Aorta (tissue), 5 donors: ENCODE measurements around the gene UTP25. TPM values are rescaled to one million over a fixed set of nuclear protein-coding genes. Genes with fewer than 3 reads are reported as not detected.
"Not testable (repeated sequence)": the region's sequence is repeated elsewhere in the genome, so short reads cannot be mapped to it uniquely, and the experiment has no call there.

ENCODE experiments used
- ATAC-seq: fragments of 200-7000 bp; cut with Tn5 transposase; one replicate; pipeline ENCODE4 v1.9.1; 2022; ENCODE audit warnings: moderate library complexity; ENCODE audit not compliant: low FRiP score
- DNase-seq, 2 donors: peaks; one replicate each; pipeline ENCODE4 v3.0.0-alpha.2; 2020
- H3K27ac ChIP-seq, 2 donors: one replicate each; pipeline ENCODE4 v1.5.1; 2013; ENCODE audit warnings: low read length in 2 of 2, mild to moderate bottlenecking in 2 of 2, moderate library complexity in 2 of 2, control low read depth in 1 of 2, inconsistent platforms in 1 of 2, low read depth in 1 of 2
- H3K27me3 ChIP-seq, 2 donors: one replicate each; pipeline ENCODE4 v1.6.1; 2013; ENCODE audit warnings: control low read depth in 1 of 2, low read length in 1 of 2, mild to moderate bottlenecking in 1 of 2, moderate library complexity in 1 of 2; ENCODE audit not compliant: insufficient read depth in 2 of 2, control insufficient read depth in 1 of 2
- H3K36me3 ChIP-seq, 2 donors: one replicate each; pipeline ENCODE4 v1.6.1; 2013; ENCODE audit warnings: control low read depth in 1 of 2, low read length in 1 of 2, mild to moderate bottlenecking in 1 of 2; ENCODE audit not compliant: insufficient read depth in 2 of 2, control insufficient read depth in 1 of 2
- H3K4me1 ChIP-seq, 2 donors: one replicate each; pipeline ENCODE4 v1.6.1; 2013; ENCODE audit warnings: low read length in 2 of 2, control low read depth in 1 of 2, mild to moderate bottlenecking in 1 of 2, moderate library complexity in 1 of 2; ENCODE audit not compliant: insufficient read depth in 2 of 2, control insufficient read depth in 1 of 2
- H3K4me3 ChIP-seq, 2 donors: one replicate each; pipeline ENCODE4 v1.5.1; 2013; ENCODE audit warnings: low read length in 2 of 2, control low read depth in 1 of 2, mild to moderate bottlenecking in 1 of 2
- H3K9me3 ChIP-seq: one replicate; pipeline ENCODE4 v1.6.1; 2013; ENCODE audit warnings: mild to moderate bottlenecking, low read length; ENCODE audit not compliant: control insufficient read depth
- WGBS, 2 donors: extraction: QIAGEN DNeasy Blood & Tissue Kit; methylation state at CpG; one replicate each; pipeline ENCODE4 v1.1.7; 2013; 5-methylcytosine and 5-hydroxymethylcytosine counted together
- intact Hi-C, 2 donors: fragments of 100-400 bp; cut with DNase I; formaldehyde crosslinking; loops; one replicate each; pipeline versions ENCODE4 v1.14.2 to v1.15.0; 2022
- polyA plus RNA-seq, 2 donors: library from polyadenylated mRNA; stranded (reverse); fragments of 200-250 nt; gene quantifications; one replicate each; pipeline ENCODE4 v1.2.3, GENCODE V29; 2013
- total RNA-seq, 2 donors: library from RNA; stranded (reverse); fragmentation: NEBNext Ultra II Directional; extraction: Animal tissue kit (Norgen Biotek cat#: 25700); gene quantifications; one replicate each; pipeline ENCODE4 v1.2.1, GENCODE V29; 2021
- donor health status: healthy with polysubstance abuse.
- donor health status: Bipolar disorder and iron deficiency.
- donor health status: DM: no; HTN: no; CAD: no.
- donor health status: DM: no; HTN: no; CAD: no.
- donor health status: DM: yes; HTN: yes; CAD: no.

The UTP25 gene
- total and polyA plus RNA-seq, 4 donors = 0.50 to 8.1 (median 5.1) TPM

GRCh38 chr1:209889077-209889418, 61.3 kb downstream of the UTP25 start:
- Histone ChIP-seq H3K36me3 (no peaks in the 10 kb centered on the region), H3K27me3 (no peaks in the 10 kb centered on the region), H3K4me3 (no peak overlapping the region), H3K9me3 (peaks cover 3% of the 10 kb centered on the region), H3K4me1 (no peaks in the 10 kb centered on the region), H3K27ac (no peak overlapping the region)
- no peak for DNase-seq
- intact Hi-C loops = no loop called here
- no peak for ATAC-seq
- WGBS, 2 donors = 86 to 90% methylated on average over 30 to 35 of the region's 35 CpGs

- no peak for ATAC-seq
- Histone ChIP-seq H3K36me3 (no peaks in the 10 kb centered on the region), H3K27ac (no peak overlapping the region), H3K27me3 (no peaks in the 10 kb centered on the region), H3K4me1 (no peaks in the 10 kb centered on the region), H3K9me3 (peaks cover 3% of the 10 kb centered on the region), H3K4me3 (no peak overlapping the region)
- intact Hi-C loops = no loop called here
- WGBS, 2 donors = 54% methylated on average over 3 of the region's 3 CpGs
- no peak for DNase-seq
Observed at GRCh38 chr1:209890641-209891330, 63.0 kb downstream of the UTP25 start.

DNA sequence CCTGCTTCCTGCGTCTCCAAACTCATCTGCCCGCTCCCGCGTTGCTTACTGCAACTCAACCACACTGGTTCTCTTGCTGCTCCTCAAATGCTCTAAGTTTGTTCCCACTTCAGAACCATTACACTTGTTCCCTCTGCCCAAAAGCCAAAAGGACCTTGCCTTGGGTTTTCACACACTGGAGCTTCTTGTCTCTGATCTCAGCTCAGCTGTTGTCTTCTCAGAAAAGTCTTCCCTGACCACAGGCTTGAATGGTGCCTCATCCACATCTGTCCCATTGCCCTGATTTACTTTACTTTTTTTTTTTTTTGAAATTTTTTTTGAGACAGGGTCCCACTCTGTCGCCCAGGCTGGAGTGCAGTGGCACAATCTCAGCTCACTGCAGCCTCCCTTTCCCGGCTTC, 66.0 kb downstream of the UTP25 start:
- H3K4me1 ChIP-seq = no peaks in the 10 kb centered on the region
- H3K36me3 ChIP-seq = no peaks in the 10 kb centered on the region
- H3K27me3 ChIP-seq = no peaks in the 10 kb centered on the region
- peaks cover 3% of the 10 kb centered on the region for H3K9me3 ChIP-seq
- intact Hi-C loops = no loop called here
- ATAC-seq (no peak), DNase-seq (no peak)
- no peak overlapping the region for H3K27ac ChIP-seq
- H3K4me3 ChIP-seq = no peak overlapping the region
- 85 to 88% methylated on average over 6 of the region's 6 CpGs for WGBS, 2 donors

DNA sequence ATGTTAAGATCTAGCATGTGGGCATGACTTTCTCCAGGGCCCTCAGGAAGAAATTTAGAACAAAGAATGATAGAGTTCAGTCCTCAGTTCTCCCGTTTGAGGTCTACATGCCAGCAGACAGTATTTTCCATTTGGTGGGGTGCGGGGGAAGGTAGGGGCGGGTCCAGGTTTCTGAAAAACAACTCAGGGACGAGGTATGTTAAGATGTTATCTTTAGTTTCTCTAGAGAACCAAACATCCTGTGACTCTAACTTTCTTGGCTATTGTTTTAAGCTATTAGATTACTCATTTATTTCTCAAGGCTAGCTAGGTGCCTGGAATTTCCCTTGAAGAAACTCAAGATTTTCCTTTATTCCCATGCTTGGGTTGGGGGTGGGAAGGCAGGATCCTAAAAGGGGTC, 67.9 kb downstream of the UTP25 start:
- ATAC-seq (no peak), DNase-seq (no peak)
- no peaks in the 10 kb centered on the region for H3K4me1 ChIP-seq
- intact Hi-C loops = no loop called here
- H3K36me3 ChIP-seq = no peaks in the 10 kb centered on the region
- H3K27ac ChIP-seq = no peak overlapping the region
- WGBS, 2 donors = 47 to 52% methylated on average over 4 of the region's 4 CpGs
- H3K27me3 ChIP-seq = no peaks in the 10 kb centered on the region
- H3K9me3 ChIP-seq = peaks cover 3% of the 10 kb centered on the region
- no peak overlapping the region for H3K4me3 ChIP-seq

DNA sequence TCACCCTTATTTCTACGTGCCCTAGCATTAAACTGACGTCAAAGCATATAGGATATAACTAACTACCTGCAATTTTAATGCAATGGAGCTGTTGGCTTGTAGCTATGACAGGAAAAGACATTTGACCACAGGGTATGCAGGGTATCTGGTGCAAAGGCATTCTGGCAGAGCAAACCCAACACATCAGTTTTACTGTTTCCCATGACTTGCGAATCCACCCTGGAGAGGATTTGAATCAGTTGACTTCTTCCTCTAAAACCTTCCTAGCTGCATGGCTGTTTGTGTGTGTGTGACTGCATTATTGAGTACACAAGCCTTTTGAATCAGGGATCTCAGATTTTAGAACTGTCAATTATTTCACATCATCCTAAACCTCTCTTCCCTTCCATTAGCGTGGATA, 68.6 kb downstream of the UTP25 start:
- H3K27me3 ChIP-seq = no peaks in the 10 kb centered on the region
- no peaks in the 10 kb centered on the region for H3K4me1 ChIP-seq
- H3K4me3 ChIP-seq = no peak overlapping the region
- no peak for ATAC-seq
- WGBS, 2 donors = 87% methylated on average over 4 of the region's 4 CpGs
- no peaks in the 10 kb centered on the region for H3K36me3 ChIP-seq
- peaks cover 3% of the 10 kb centered on the region for H3K9me3 ChIP-seq
- intact Hi-C loops = no loop called here
- DNase-seq = no peak
- no peak overlapping the region for H3K27ac ChIP-seq

- H3K27ac ChIP-seq, H3K4me1 ChIP-seq, H3K4me3 ChIP-seq, H3K36me3 ChIP-seq, H3K9me3 ChIP-seq, ATAC-seq, intact Hi-C loops, DNase-seq, H3K27me3 ChIP-seq: not testable (repeated sequence)
- WGBS, 2 donors = 77 to 80% methylated on average over 6 of the region's 6 CpGs
Observed at GRCh38 chr1:209898271-209898670, 70.5 kb downstream of the UTP25 start.

- H3K27me3 ChIP-seq, H3K27ac ChIP-seq, H3K9me3 ChIP-seq, H3K4me1 ChIP-seq, intact Hi-C loops, H3K4me3 ChIP-seq, ATAC-seq, H3K36me3 ChIP-seq, DNase-seq: not testable (repeated sequence)
- 93 to 96% methylated on average over 19 to 21 of the region's 21 CpGs for WGBS, 2 donors
Observed at GRCh38 chr1:209898851-209899250, 71.1 kb downstream of the UTP25 start.

GRCh38 chr1:209899948-209900347, 72.2 kb downstream of the UTP25 start:
- no peaks in the 10 kb centered on the region for H3K4me1 ChIP-seq
- no peak for ATAC-seq
- no peaks in the 10 kb centered on the region for H3K9me3 ChIP-seq
- H3K27me3 ChIP-seq = no peaks in the 10 kb centered on the region
- WGBS, 2 donors = 53 to 55% methylated on average over 3 of the region's 3 CpGs
- H3K27ac ChIP-seq = no peak overlapping the region
- no peak overlapping the region for H3K4me3 ChIP-seq
- no peaks in the 10 kb centered on the region for H3K36me3 ChIP-seq
- intact Hi-C loops = no loop called here
- no peak for DNase-seq

- ATAC-seq (no peak), DNase-seq (no peak)
- WGBS, 2 donors = 85 to 93% methylated on average over 1 of the region's 1 CpG
- no peak overlapping the region for H3K27ac ChIP-seq
- H3K4me3 ChIP-seq = no peak overlapping the region
- H3K4me1 ChIP-seq = no peaks in the 10 kb centered on the region
- no peaks in the 10 kb centered on the region for H3K27me3 ChIP-seq
- H3K36me3 ChIP-seq = no peaks in the 10 kb centered on the region
- H3K9me3 ChIP-seq = no peaks in the 10 kb centered on the region
- intact Hi-C loops = no loop called here
Observed at GRCh38 chr1:209900734-209901133, 73.0 kb downstream of the UTP25 start.
